ENCODE results near the gene KLF11. TPM values are rescaled to one million over a fixed set of nuclear protein-coding genes. Genes with fewer than 3 reads are reported as not detected.

Gene KLF11
- polyA plus RNA-seq, 2 of the 4 experiments (the other 2 are of a cell fraction), result 2.8 to 8.2 TPM

DNA sequence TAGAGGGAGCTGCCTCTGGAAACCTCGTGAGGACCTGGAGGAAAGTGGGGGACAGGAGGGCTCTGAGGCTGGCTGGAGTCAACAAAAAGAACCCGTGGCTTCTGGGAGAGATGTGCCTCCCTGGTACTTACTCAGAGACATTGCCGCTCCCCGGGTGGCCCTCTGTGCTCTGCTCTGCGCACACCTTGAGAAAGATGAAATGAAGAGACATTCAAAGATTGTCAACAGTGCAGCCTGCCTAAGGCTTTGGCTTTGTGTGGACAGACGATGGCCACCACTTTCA lies 22.4 kb downstream of the KLF11 start:
- FAIRE-seq, result no peak
- Histone ChIP-seq H3K4me2 (no peak overlapping the region), H3K27ac (no peak overlapping the region), H3K9me3 (peaks cover 8% of the 10 kb centered on the region; the same call in 1 of the 3 replicates), H3K4me3 (no peak overlapping the region), H3K4me1 (no peaks in the 10 kb centered on the region)
- ATAC-seq, result no peak
- 78% methylated on average over 6 of the region's 6 CpGs for WGBS (ENCODE audit: missing lambda C conversion rate)
- CTCF ChIA-PET, result interaction anchor here (1.1 to 27.5 kb wide), 5 partner anchors 14 to 368 kb away, joined by 3 to 612 read pairs (median 21); partner anchors contain the start of gene CYS1
- TF ChIP-seq CBX8 (IDR thresholded peaks at IDR 0.05) (no peak), ZNF302 (CRISPR knock-in tag; IDR thresholded peaks at IDR 0.05) (no peak), HES2 (IDR thresholded peaks at IDR 0.05) (no peak)
- DNase-seq (ENCODE audit: low read depth in 1 of 2, low spot score in 1 of 2), result no peak
- POLR2A ChIA-PET, result no interaction called here

- no peak for DNase-seq (ENCODE audit: low read depth in 1 of 2, low spot score in 1 of 2)
- no peak overlapping the region for H3K4me2 ChIP-seq
- TF ChIP-seq, protein P1, sequence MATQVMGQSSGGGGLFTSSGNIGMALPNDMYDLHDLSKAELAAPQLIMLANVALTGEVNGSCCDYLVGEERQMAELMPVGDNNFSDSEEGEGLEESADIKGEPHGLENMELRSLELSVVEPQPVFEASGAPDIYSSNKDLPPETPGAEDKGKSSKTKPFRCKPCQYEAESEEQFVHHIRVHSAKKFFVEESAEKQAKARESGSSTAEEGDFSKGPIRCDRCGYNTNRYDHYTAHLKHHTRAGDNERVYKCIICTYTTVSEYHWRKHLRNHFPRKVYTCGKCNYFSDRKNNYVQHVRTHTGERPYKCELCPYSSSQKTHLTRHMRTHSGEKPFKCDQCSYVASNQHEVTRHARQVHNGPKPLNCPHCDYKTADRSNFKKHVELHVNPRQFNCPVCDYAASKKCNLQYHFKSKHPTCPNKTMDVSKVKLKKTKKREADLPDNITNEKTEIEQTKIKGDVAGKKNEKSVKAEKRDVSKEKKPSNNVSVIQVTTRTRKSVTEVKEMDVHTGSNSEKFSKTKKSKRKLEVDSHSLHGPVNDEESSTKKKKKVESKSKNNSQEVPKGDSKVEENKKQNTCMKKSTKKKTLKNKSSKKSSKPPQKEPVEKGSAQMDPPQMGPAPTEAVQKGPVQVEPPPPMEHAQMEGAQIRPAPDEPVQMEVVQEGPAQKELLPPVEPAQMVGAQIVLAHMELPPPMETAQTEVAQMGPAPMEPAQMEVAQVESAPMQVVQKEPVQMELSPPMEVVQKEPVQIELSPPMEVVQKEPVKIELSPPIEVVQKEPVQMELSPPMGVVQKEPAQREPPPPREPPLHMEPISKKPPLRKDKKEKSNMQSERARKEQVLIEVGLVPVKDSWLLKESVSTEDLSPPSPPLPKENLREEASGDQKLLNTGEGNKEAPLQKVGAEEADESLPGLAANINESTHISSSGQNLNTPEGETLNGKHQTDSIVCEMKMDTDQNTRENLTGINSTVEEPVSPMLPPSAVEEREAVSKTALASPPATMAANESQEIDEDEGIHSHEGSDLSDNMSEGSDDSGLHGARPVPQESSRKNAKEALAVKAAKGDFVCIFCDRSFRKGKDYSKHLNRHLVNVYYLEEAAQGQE (IDR thresholded peaks at IDR 0.05), result no peak
- no peak for TF ChIP-seq PHF8 (IDR thresholded peaks at IDR 0.05; ENCODE audit: borderline replicate concordance, low read depth)
- no peak for FAIRE-seq
- CTCF ChIA-PET, result interaction anchor here (0.6 to 27.5 kb wide), 7 partner anchors 8 to 503 kb away, joined by 3 to 612 read pairs (median 21); no protein-coding TSS in a partner anchor
- no peak overlapping the region for H3K27ac ChIP-seq
- POLR2A ChIA-PET, result no interaction called here
- H3K4me1 ChIP-seq, result no peaks in the 10 kb centered on the region; the same call in 2 of the 3 replicates
- WGBS (ENCODE audit: missing lambda C conversion rate), result 88% methylated on average over 2 of the region's 2 CpGs
- no peak overlapping the region for H3K4me3 ChIP-seq
- ATAC-seq, result no peak
- peaks cover 8% of the 10 kb centered on the region; the same call in 1 of the 3 replicates for H3K9me3 ChIP-seq
Observed at GRCh38 chr2:10067330-10067729, 24.0 kb downstream of the KLF11 start.

GRCh38 chr2:10067881-10068280 lies 24.5 kb downstream of the KLF11 start:
- TF ChIP-seq FOXS1 (CRISPR knock-in tag; IDR thresholded peaks at IDR 0.05) (no peak), KDM1A (IDR thresholded peaks at IDR 0.05; ENCODE audit: low read depth) (no peak)
- ATAC-seq, result no peak
- H3K4me1 ChIP-seq, result peaks cover 3% of the 10 kb centered on the region; the same call in 1 of the 3 replicates
- H3K27ac ChIP-seq, result no peak overlapping the region
- POLR2A ChIA-PET, result no interaction called here
- no peak for FAIRE-seq
- CTCF ChIA-PET, result interaction anchor here (0.6 to 27.5 kb wide), 9 partner anchors 9 to 366 kb away, joined by 3 to 612 read pairs (median 21); no protein-coding TSS in a partner anchor
- H3K9me3 ChIP-seq, result peaks cover 8% of the 10 kb centered on the region; the same call in 1 of the 3 replicates
- no peak for DNase-seq (ENCODE audit: low read depth in 1 of 2, low spot score in 1 of 2)
- 29% methylated on average over 1 of the region's 1 CpG for WGBS (ENCODE audit: missing lambda C conversion rate)
- H3K4me2 ChIP-seq, result no peak overlapping the region
- no peak overlapping the region for H3K4me3 ChIP-seq

DNA sequence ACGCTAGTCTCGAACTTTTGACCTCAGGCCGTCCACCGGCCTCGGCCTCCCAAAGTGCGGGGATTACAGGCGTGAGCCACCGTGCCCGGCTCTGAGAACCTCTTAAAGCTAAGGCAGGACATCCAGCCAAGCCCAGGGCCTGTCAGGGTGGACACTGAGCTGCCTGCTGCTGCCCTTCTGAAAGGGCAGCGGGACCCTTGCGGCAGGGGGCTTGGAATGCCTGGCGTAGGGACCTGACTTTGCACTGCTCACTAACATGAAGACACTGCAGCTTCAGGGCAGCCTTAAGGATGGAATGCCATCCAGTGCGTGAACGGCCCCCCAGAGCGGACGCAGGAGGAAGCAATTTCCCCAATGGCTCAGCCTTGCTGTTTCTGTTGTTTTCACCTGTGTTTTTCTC lies 27.8 kb downstream of the KLF11 start:
- WGBS (ENCODE audit: missing lambda C conversion rate), result 87% methylated on average over 16 of the region's 16 CpGs
- FAIRE-seq, result no peak
- POLR2A ChIA-PET, result no interaction called here

More for the DNA sequence above, 27.8 kb downstream of the KLF11 start:
- CTCF ChIA-PET, result interaction anchor here (0.6 to 27.5 kb wide), 23 partner anchors 9 to 1166 kb away, joined by 3 to 612 read pairs (median 12); partner anchors contain the start of genes CYS1 and ODC1
- H3K4me3 ChIP-seq, result no peak overlapping the region
- no peak overlapping the region for H3K27ac ChIP-seq
- ATAC-seq (no peak), DNase-seq (ENCODE audit: low read depth in 1 of 2, low spot score in 1 of 2) (no peak)
- H3K4me1 ChIP-seq, result peaks cover 4% of the 10 kb centered on the region; the same call in 1 of the 3 replicates
- no peak overlapping the region for H3K4me2 ChIP-seq
- TF ChIP-seq NR3C1 (IDR thresholded peaks at IDR 0.05) (no peak), ATOH8 (CRISPR knock-in tag; IDR thresholded peaks at IDR 0.05; ENCODE audit: low read depth) (no peak), CBX2 (IDR thresholded peaks at IDR 0.05; ENCODE audit: borderline replicate concordance, low read depth) (no peak), ZSCAN20 (CRISPR knock-in tag; IDR thresholded peaks at IDR 0.05) (no peak), RAD21 (conservative IDR thresholded peaks at IDR 0.05 in 1 of 2, IDR thresholded peaks at IDR 0.05 in 1 of 2) (no peak)
- TF ChIP-seq, protein P2, sequence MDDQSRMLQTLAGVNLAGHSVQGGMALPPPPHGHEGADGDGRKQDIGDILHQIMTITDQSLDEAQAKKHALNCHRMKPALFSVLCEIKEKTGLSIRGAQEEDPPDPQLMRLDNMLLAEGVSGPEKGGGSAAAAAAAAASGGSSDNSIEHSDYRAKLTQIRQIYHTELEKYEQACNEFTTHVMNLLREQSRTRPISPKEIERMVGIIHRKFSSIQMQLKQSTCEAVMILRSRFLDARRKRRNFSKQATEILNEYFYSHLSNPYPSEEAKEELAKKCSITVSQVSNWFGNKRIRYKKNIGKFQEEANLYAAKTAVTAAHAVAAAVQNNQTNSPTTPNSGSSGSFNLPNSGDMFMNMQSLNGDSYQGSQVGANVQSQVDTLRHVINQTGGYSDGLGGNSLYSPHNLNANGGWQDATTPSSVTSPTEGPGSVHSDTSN (IDR thresholded peaks at IDR 0.05), result no peak
- TF ChIP-seq, protein P3, sequence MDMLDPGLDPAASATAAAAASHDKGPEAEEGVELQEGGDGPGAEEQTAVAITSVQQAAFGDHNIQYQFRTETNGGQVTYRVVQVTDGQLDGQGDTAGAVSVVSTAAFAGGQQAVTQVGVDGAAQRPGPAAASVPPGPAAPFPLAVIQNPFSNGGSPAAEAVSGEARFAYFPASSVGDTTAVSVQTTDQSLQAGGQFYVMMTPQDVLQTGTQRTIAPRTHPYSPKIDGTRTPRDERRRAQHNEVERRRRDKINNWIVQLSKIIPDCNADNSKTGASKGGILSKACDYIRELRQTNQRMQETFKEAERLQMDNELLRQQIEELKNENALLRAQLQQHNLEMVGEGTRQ (IDR thresholded peaks at IDR 0.05), result no peak
- H3K9me3 ChIP-seq, result peaks cover 8% of the 10 kb centered on the region; the same call in 1 of the 3 replicates
